Activated B cell treated with CpG ODN at 0.5 μM for 24 hours (primary cell): ENCODE measurements around the gene GRIP1. TPM values are rescaled to one million over a fixed set of nuclear protein-coding genes. Genes with fewer than 3 reads are reported as not detected.
A peak's percentile ranks its signal among the peaks of the same experiment; 100 is the strongest.

Source experiments
- ATAC-seq: fragments of 200-7000 bp; cut with Tn5 transposase; one replicate; pipeline ENCODE4 v1.10.0; 2021; ENCODE audit warnings: low read depth, mild to moderate bottlenecking, moderate library complexity
- CTCF ChIA-PET: fragments of 350-600 bp; sonication (Branson Sonifier 250); formaldehyde crosslinking; loops from one replicate; lab custom pipeline; 2021; ENCODE audit warnings: antibody characterized with exemption; lab: Charles Lee
- POLR2A ChIA-PET: fragments of 350-600 bp; sonication (Branson Sonifier 250); formaldehyde crosslinking; loops from one replicate; lab custom pipeline; 2021; ENCODE audit warnings: antibody characterized with exemption; lab: Charles Lee
- DNase-seq: peaks from one replicate; pipeline ENCODE4 v3.0.0; 2022
- H3K27ac Mint-ChIP-seq: one replicate; pipeline ENCODE4 v1.8.0; 2020; ENCODE audit warnings: mixed read lengths
- H3K27me3 Mint-ChIP-seq: one replicate; pipeline ENCODE4 v1.8.0; 2021; ENCODE audit warnings: mixed read lengths
- H3K36me3 Mint-ChIP-seq: one replicate; pipeline ENCODE4 v1.8.0; 2021; ENCODE audit warnings: low read depth, mixed read lengths
- H3K4me1 Mint-ChIP-seq: one replicate; pipeline ENCODE4 v1.8.0; 2021; ENCODE audit warnings: mixed read lengths
- H3K4me3 Mint-ChIP-seq: one replicate; pipeline ENCODE4 v1.8.0; 2020; ENCODE audit warnings: mild to moderate bottlenecking, mixed read lengths
- H3K9me3 Mint-ChIP-seq: one replicate; pipeline ENCODE4 v1.8.0; 2020; ENCODE audit warnings: mixed read lengths
- intact Hi-C: fragments of 100-400 bp; cut with micrococcal nuclease; formaldehyde crosslinking; loops from one replicate; pipeline ENCODE4 v1.15.1; 2024
- total RNA-seq: library from RNA; stranded (reverse); gene quantifications from 2 replicates; pipeline ENCODE4 v1.2.3, GENCODE V29; 2022
- TF ChIP-seq, protein P1 (sequence below): fragments of 200-600 bp; IDR thresholded peaks from one replicate; pipeline ENCODE4 v1.8.0; 2022; ENCODE audit warnings: antibody characterized with exemption, mild to moderate bottlenecking

The GRIP1 gene
- total RNA-seq, 1 donor from 2014 or later, result 0.49 TPM

DNA sequence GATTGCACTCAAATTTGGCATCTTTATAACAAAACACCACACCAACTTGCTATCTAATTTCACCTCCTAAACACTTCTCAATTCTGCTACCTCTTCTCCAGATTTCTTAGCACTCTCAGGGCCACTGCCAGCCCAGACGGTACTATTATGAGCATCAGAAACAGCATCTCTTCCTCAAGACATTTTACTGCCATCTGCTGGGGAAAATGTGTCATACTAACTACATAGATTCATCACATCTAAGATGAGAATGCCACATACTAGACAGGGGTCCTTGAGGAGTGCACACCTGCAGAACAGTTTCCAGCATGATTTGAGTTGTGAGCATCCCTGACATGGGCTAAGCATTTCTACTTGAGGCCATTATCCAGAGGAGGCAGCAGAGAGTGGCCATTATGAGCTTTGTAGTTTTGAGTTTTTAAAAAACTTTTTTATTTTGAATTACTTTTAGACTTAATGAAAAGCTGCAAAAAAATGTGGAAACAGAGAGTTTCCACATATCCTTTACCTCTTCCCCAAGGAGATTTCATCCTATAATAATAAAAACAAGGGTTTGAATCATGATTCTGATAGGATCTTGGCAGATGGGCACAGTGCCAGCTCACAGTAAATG is 15.1 kb upstream of the GRIP1 start:
- ATAC-seq, result peak; percentile 94
- DNase-seq, result no peak
- H3K27me3 Mint-ChIP-seq, result peaks cover 2% of the 10 kb centered on the region
- intact Hi-C loops, result loop anchor here (1.0 to 5.0 kb wide), 9 partner anchors 147 to 1803 kb away; partner anchors contain the start of gene LLPH
- TF ChIP-seq, protein P1, sequence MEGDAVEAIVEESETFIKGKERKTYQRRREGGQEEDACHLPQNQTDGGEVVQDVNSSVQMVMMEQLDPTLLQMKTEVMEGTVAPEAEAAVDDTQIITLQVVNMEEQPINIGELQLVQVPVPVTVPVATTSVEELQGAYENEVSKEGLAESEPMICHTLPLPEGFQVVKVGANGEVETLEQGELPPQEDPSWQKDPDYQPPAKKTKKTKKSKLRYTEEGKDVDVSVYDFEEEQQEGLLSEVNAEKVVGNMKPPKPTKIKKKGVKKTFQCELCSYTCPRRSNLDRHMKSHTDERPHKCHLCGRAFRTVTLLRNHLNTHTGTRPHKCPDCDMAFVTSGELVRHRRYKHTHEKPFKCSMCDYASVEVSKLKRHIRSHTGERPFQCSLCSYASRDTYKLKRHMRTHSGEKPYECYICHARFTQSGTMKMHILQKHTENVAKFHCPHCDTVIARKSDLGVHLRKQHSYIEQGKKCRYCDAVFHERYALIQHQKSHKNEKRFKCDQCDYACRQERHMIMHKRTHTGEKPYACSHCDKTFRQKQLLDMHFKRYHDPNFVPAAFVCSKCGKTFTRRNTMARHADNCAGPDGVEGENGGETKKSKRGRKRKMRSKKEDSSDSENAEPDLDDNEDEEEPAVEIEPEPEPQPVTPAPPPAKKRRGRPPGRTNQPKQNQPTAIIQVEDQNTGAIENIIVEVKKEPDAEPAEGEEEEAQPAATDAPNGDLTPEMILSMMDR, result no peak
- ChIA-PET CTCF (interaction anchor here (0.5 to 5.6 kb wide), 13 partner anchors 13 to 549 kb away, joined by 3 to 89 read pairs (median 5); no protein-coding TSS in a partner anchor), POLR2A (no interaction called here)
- H3K4me1 Mint-ChIP-seq, result peaks cover 16% of the 10 kb centered on the region
- no peak overlapping the region for H3K4me3 Mint-ChIP-seq
- H3K9me3 Mint-ChIP-seq, result no peaks in the 10 kb centered on the region
- no peaks in the 10 kb centered on the region for H3K36me3 Mint-ChIP-seq
- H3K27ac Mint-ChIP-seq, result no peak overlapping the region

DNA sequence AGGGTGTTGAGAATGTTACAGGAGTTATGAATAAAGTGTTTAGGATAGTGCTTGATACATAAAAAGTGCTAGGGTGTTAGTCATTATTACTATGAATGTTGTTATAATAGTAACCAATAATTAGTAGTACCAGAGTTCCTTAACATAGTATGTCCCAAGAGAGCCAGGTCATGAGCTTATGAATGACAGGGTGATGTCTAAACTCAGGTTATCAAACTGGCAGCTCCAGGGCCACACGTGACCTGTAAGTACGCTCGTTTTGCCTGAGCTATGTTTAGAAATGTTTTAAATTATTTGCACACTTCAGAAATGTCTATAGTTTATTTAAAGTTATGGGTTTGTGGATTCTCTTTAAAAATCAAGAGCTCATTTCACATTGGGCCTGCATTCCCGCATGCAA is 14.1 kb upstream of the GRIP1 start:
- H3K4me3 Mint-ChIP-seq, result no peak overlapping the region
- TF ChIP-seq, protein P1, result no peak
- H3K27ac Mint-ChIP-seq, result no peak overlapping the region
- intact Hi-C loops, result loop anchor here (2.0 to 5.0 kb wide), 3 partner anchors 146 to 561 kb away; partner anchors contain the start of gene LLPH
- no peaks in the 10 kb centered on the region for H3K36me3 Mint-ChIP-seq
- ChIA-PET CTCF (interaction anchor here (0.7 to 5.6 kb wide), 15 partner anchors 9 to 548 kb away, joined by 3 to 89 read pairs (median 4); no protein-coding TSS in a partner anchor), POLR2A (interaction anchor here (1.0 to 1.5 kb wide), 2 partner anchors 341 to 391 kb away, joined by 3 to 5 read pairs; partner anchors contain the start of gene HELB)
- ATAC-seq (no peak), DNase-seq (no peak)
- no peaks in the 10 kb centered on the region for H3K9me3 Mint-ChIP-seq
- no peaks in the 10 kb centered on the region for H3K27me3 Mint-ChIP-seq
- peaks cover 21% of the 10 kb centered on the region for H3K4me1 Mint-ChIP-seq

DNA sequence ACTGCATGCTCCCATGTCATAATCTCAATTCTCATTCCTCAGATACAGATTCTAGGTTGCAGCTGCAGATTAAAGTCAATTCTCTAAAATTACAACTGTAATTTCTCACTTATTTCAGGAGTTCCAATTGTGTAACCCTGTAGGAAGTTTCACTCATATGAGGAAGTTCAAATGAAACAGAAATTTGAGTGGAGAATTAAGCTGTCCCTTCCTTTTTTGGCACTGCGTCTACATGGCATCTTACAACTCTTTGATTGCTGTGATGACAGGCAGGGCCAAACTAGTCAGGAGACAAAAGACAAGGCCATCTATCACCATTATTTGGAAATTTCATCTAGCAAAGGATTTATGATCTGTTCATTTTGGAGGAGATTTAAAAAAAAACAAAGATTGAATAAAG is 13.3 kb upstream of the GRIP1 start:
- no peaks in the 10 kb centered on the region for H3K9me3 Mint-ChIP-seq
- TF ChIP-seq, protein P1, result no peak
- DNase-seq (no peak), ATAC-seq (no peak)
- no peak overlapping the region for H3K27ac Mint-ChIP-seq
- intact Hi-C loops, result loop anchor here (2.0 to 5.0 kb wide), 3 partner anchors 145 to 560 kb away; partner anchors contain the start of gene LLPH
- CTCF ChIA-PET, result interaction anchor here (1.1 to 5.6 kb wide), 8 partner anchors 8 to 544 kb away, joined by 4 to 89 read pairs (median 6); no protein-coding TSS in a partner anchor
- peaks cover 21% of the 10 kb centered on the region for H3K4me1 Mint-ChIP-seq
- H3K36me3 Mint-ChIP-seq, result no peaks in the 10 kb centered on the region
- POLR2A ChIA-PET, result interaction anchor here (1.5 kb wide), 1 partner anchor 390 kb away, joined by 5 read pairs; the partner anchor contains the start of gene HELB
- no peak overlapping the region for H3K4me3 Mint-ChIP-seq
- H3K27me3 Mint-ChIP-seq, result no peaks in the 10 kb centered on the region

DNA sequence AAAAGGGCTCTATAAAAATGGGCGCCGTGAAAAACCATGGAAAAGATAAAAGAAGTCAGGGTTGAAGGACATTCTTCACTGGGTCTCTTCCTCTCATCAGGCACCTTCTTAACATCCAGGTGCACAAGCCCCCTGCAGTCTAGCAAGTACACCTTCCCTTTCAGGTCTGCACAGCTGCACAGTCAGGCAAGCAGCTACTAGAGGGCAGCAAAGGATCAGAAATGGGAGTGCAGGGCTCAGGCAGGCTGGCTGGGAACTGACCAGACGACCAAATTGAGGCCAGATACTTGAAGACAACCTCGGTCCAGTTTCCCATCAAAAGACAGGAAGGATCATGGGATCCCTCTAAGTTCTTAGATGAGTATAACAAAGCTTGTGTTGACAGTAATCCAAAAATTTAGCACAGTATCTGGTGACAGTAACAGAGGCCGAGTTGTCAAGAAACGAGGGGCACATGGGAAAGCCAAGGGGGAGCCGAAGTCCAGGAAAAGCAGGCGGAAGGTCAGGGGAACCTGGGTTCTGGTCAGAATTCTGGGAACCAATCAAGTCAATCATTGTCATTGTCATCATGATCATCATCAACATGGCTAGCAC is 10.1 kb upstream of the GRIP1 start:
- POLR2A ChIA-PET, result interaction anchor here (0.8 kb wide), 1 partner anchor 519 kb away, joined by 3 read pairs; no protein-coding TSS in a partner anchor
- Mint-ChIP-seq H3K27ac (no peak overlapping the region), H3K4me1 (peaks cover 28% of the 10 kb centered on the region), H3K9me3 (no peaks in the 10 kb centered on the region), H3K4me3 (no peak overlapping the region), H3K27me3 (no peaks in the 10 kb centered on the region), H3K36me3 (no peaks in the 10 kb centered on the region)
- intact Hi-C loops, result loop anchor here (1.0 kb wide), 1 partner anchor 172 kb away; no protein-coding TSS in a partner anchor
- ATAC-seq (peak; percentile 70), DNase-seq (no peak)
- CTCF ChIA-PET, result interaction anchor here (0.6 to 2.2 kb wide), 5 partner anchors 19 to 260 kb away, joined by 3 to 12 read pairs (median 4); no protein-coding TSS in a partner anchor
- TF ChIP-seq, protein P1, result no peak

DNA sequence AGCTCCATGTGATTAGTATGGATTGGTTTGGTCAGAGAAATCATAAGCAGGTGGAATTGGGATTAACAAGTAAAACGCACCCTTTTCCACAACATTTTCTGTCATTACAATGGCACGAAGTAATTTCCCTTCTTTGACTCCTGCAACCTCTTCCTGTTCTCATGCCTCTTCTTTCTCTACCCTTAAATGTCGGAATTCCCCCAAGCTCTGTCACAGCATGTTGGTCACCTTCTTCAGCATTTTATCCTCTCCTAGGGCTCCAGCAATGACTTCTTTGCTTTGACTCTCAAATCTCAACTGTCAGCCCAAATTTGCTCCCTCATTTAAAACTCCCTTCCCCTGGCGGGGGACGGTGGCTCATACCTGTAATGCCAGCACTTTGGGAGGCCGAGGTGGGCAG is 5.3 kb upstream of the GRIP1 start:
- TF ChIP-seq, protein P1, result no peak
- Mint-ChIP-seq H3K4me3 (no peak overlapping the region), H3K9me3 (no peaks in the 10 kb centered on the region), H3K27me3 (no peaks in the 10 kb centered on the region), H3K4me1 (peaks cover 42% of the 10 kb centered on the region), H3K36me3 (no peaks in the 10 kb centered on the region), H3K27ac (no peak overlapping the region)
- intact Hi-C loops, result no loop called here
- DNase-seq (no peak), ATAC-seq (no peak)
- ChIA-PET CTCF (interaction anchor here (0.7 to 1.5 kb wide), 2 partner anchors 8 to 25 kb away, joined by 3 to 4 read pairs; no protein-coding TSS in a partner anchor), POLR2A (no interaction called here)
